SU-DHL-6 (cell line): ENCODE data around the gene MCM9.

Experiments used
- H2AFZ ChIP-seq: fragments of 200-600 bp; sonication (generic); 2 replicates; pipeline ENCODE4 v1.6.1; 2014; ENCODE audit warnings: low read depth, mild to moderate bottlenecking, moderate library complexity, mixed read lengths, antibody characterized with exemption, low read length; ENCODE audit not compliant: severe bottlenecking
- H3F3A ChIP-seq: fragments of 200-600 bp; shearing (Covaris generic); 2 replicates; pipeline ENCODE4 v1.6.0; 2016; ENCODE audit warnings: antibody characterized with exemption, mild to moderate bottlenecking; ENCODE audit not compliant: insufficient read depth
- H3K27ac ChIP-seq: fragments of 200-600 bp; sonication (generic); 2 replicates; pipeline ENCODE4 v1.5.1; 2016; ENCODE audit warnings: low read depth, mild to moderate bottlenecking, low read length, moderate library complexity, mixed read lengths
- H3K27me3 ChIP-seq: fragments of 200-600 bp; sonication (generic), shearing (Covaris generic); 2 replicates; pipeline ENCODE4 v1.6.0; 2014; ENCODE audit warnings: mild to moderate bottlenecking, low read length
- H3K36me3 ChIP-seq: fragments of 200-600 bp; sonication (generic); 2 replicates; pipeline ENCODE4 v1.6.1; 2014; ENCODE audit warnings: mild to moderate bottlenecking, low read length, mixed read lengths
- H3K4me2 ChIP-seq: fragments of 300-600, 200-600 bp; shearing (Covaris generic), sonication (generic); 2 replicates; pipeline ENCODE4 v1.6.0; 2014; ENCODE audit warnings: low read length, low read depth, mild to moderate bottlenecking; ENCODE audit not compliant: poor library complexity, severe bottlenecking
- H3K4me3 ChIP-seq: fragments of 200-600 bp; sonication (generic); 2 replicates; pipeline ENCODE4 v1.5.1; 2014; ENCODE audit warnings: antibody characterized with exemption, low read length, mild to moderate bottlenecking, mixed read lengths; ENCODE audit not compliant: insufficient read depth, poor library complexity, severe bottlenecking
- H3K79me2 ChIP-seq: fragments of 200-600 bp; sonication (generic); 2 replicates; pipeline ENCODE4 v1.6.1; 2014; ENCODE audit warnings: mild to moderate bottlenecking, low read length, moderate library complexity; ENCODE audit not compliant: insufficient read depth
- H3K9ac ChIP-seq: fragments of 200-600 bp; sonication (generic); 2 replicates; pipeline ENCODE4 v1.7.0; 2014; ENCODE audit warnings: mild to moderate bottlenecking, low read length
- H3K9me2 ChIP-seq: fragments of 200-600 bp; sonication (generic); replicated peaks from 2 replicates; pipeline ENCODE4 v1.6.1; 2014; ENCODE audit warnings: low read length; ENCODE audit not compliant: insufficient read depth
- H3K9me3 ChIP-seq: fragments of 200-600 bp; sonication (generic); 2 replicates; pipeline ENCODE4 v1.6.1; 2014; ENCODE audit warnings: low read length, mixed read lengths; ENCODE audit not compliant: insufficient read depth
- H4K20me1 ChIP-seq: fragments of 200-600 bp; sonication (generic); 2 replicates; pipeline ENCODE4 v1.6.1; 2014; ENCODE audit warnings: low read depth, mild to moderate bottlenecking, antibody characterized with exemption, low read length, moderate library complexity, mixed read lengths
- EZH2phosphoT487 ChIP-seq: fragments of 200-600 bp; sonication (generic), shearing (Covaris generic); conservative IDR thresholded peaks from 2 replicates; pipeline ENCODE4 v1.6.1; 2018; ENCODE audit warnings: mild to moderate bottlenecking, antibody characterized with exemption, low read length, moderate library complexity, mixed read lengths
- TF ChIP-seq, protein P1 (sequence below): fragments of 200-600 bp; sonication (generic); IDR thresholded peaks from one replicate; pipeline ENCODE4 v1.5.1; 2017; ENCODE audit warnings: antibody characterized with exemption, mild to moderate bottlenecking, low read length, moderate library complexity; ENCODE audit not compliant: insufficient read depth, poor library complexity, severe bottlenecking

Gene MCM9

DNA sequence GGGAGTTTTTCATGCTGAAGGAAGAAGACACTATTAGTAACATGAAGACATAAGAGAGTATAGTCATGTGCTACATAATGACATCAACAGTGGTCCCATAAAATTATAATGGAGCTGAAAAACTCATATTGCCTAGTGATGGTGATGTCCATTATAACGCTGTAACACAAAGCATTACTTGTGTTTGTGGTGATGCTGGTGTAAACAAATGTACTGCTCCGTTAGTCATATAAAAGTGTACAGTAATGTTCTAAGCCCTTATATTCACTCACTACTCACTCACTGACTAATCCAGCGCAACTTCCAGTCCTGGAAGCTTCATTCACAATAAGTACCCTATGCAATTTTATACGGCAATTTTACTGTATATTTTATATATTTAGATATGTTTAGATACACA, 67.8 kb downstream of the MCM9 start:
- Histone ChIP-seq H3K79me2 (peaks cover 22% of the 10 kb centered on the region), H3K27ac (no peak overlapping the region)
- TF ChIP-seq EZH2phosphoT487, result no peak
- TF ChIP-seq, protein P1, sequence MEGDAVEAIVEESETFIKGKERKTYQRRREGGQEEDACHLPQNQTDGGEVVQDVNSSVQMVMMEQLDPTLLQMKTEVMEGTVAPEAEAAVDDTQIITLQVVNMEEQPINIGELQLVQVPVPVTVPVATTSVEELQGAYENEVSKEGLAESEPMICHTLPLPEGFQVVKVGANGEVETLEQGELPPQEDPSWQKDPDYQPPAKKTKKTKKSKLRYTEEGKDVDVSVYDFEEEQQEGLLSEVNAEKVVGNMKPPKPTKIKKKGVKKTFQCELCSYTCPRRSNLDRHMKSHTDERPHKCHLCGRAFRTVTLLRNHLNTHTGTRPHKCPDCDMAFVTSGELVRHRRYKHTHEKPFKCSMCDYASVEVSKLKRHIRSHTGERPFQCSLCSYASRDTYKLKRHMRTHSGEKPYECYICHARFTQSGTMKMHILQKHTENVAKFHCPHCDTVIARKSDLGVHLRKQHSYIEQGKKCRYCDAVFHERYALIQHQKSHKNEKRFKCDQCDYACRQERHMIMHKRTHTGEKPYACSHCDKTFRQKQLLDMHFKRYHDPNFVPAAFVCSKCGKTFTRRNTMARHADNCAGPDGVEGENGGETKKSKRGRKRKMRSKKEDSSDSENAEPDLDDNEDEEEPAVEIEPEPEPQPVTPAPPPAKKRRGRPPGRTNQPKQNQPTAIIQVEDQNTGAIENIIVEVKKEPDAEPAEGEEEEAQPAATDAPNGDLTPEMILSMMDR, result no peak

DNA sequence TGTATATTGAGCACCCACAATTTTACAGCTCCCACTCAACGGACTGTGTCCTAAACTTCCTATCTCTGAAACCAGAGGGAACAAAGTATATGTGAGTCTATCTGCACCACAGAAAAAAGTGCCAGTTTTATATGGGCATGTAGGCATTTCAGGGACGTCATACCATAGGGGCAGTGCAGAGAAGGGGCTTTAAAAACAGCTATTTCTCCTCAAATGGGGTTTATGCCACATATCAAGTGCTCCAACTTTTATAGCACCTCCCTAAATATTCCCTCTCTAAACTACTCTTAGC, 69.9 kb downstream of the MCM9 start:
- Histone ChIP-seq H3K4me3 (no peak overlapping the region), H3K9ac (no peak overlapping the region), H3K36me3 (no peaks in the 10 kb centered on the region), H3F3A (no peaks in the 10 kb centered on the region), H3K27ac (no peak overlapping the region), H3K9me3 (no peaks in the 10 kb centered on the region), H2AFZ (no peak overlapping the region), H3K79me2 (peaks cover 22% of the 10 kb centered on the region), H3K9me2 (no peaks in the 10 kb centered on the region), H3K4me2 (no peak overlapping the region), H3K27me3 (no peaks in the 10 kb centered on the region), H4K20me1 (no peaks in the 10 kb centered on the region)
- no peak for TF ChIP-seq EZH2phosphoT487
- TF ChIP-seq, protein P1, result no peak

More for the DNA sequence above, 67.8 kb downstream of the MCM9 start:
- H3K9ac ChIP-seq, result no peak overlapping the region
- H3K4me3 ChIP-seq, result no peak overlapping the region
- no peaks in the 10 kb centered on the region for H3K9me2 ChIP-seq
- no peaks in the 10 kb centered on the region for H3K9me3 ChIP-seq
- no peaks in the 10 kb centered on the region for H3K36me3 ChIP-seq
- H3F3A ChIP-seq, result no peaks in the 10 kb centered on the region
- no peaks in the 10 kb centered on the region for H4K20me1 ChIP-seq
- no peaks in the 10 kb centered on the region for H3K27me3 ChIP-seq
- no peak overlapping the region for H2AFZ ChIP-seq
- H3K4me2 ChIP-seq, result no peak overlapping the region

DNA sequence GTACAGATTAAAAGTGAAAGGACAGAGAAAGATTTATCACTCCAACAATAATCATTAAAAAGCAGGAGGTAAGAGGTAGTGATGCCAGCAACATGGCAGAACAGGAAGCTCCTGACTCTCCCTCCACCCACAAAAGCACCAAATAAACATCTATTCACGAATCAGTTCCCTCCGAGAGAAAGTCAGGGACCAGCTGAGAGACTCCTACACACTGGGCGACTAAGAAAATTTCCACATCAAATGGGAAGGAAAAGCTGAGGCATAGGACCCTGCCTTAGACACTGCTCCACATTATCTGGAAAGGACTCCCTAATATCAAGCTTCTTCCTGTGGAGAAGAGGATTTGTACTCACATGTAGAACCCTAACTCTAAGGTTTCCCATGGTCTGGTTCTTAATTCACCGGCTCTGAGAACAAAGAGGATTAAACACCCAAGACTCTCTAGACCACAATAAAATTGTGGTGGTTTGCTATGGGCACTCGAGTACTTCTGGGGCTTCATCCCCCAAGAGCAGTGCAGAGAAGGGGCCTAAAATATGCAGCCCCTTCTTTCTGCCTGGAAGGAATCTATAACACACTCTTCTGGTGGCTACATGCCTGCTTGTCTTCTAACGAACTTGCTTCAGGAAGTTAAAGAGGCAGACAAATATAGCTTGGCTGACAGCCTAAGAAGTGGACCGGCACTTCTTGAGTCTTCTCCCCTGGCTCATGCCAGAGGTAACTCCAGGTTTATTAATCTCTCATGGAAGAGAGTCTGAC, 70.4 kb downstream of the MCM9 start:
- Histone ChIP-seq H3K4me2 (no peak overlapping the region), H3K9me2 (no peaks in the 10 kb centered on the region), H3K27ac (no peak overlapping the region)

More for the DNA sequence above, 70.4 kb downstream of the MCM9 start:
- H3K36me3 ChIP-seq, result no peaks in the 10 kb centered on the region
- H3K4me3 ChIP-seq, result no peak overlapping the region
- no peak overlapping the region for H3K9ac ChIP-seq
- H3K9me3 ChIP-seq, result no peaks in the 10 kb centered on the region
- H2AFZ ChIP-seq, result no peak overlapping the region
- H3K27me3 ChIP-seq, result no peaks in the 10 kb centered on the region
- no peaks in the 10 kb centered on the region for H4K20me1 ChIP-seq
- TF ChIP-seq, protein P1, result no peak
- no peak for TF ChIP-seq EZH2phosphoT487
- H3K79me2 ChIP-seq, result peaks cover 21% of the 10 kb centered on the region
- H3F3A ChIP-seq, result no peaks in the 10 kb centered on the region
